NCI-H82 treated with DMSO at 0.1 percent for 48 hours (cell line): Measurements from ENCODE around the gene SNX7.

Experiments used
- DNase-seq: peaks from one replicate; lab custom pipeline; 2025; ENCODE audit not compliant: unreplicated experiment; lab: John Stamatoyannopoulos, UW

The SNX7 gene

GRCh38 chr1:98661544-98662355, at the start of gene SNX7:
Gene SNX7 (plus strand): TSS chr1:98661721. CDS start chr1:98661732, 11 bp downstream.
- DNase-seq, result no peak

GRCh38 chr1:98637316-98637715, 24.2 kb upstream of the SNX7 start:
- no peak for DNase-seq

- no peak for DNase-seq
Measured at GRCh38 chr1:98638185-98638584, 23.3 kb upstream of the SNX7 start.

- DNase-seq, result no peak
Measured at GRCh38 chr1:98644510-98644909, 17.0 kb upstream of the SNX7 start.

GRCh38 chr1:98651116-98651632, 10.3 kb upstream of the SNX7 start:
- DNase-seq, result no peak

GRCh38 chr1:98653123-98653522, 8.4 kb upstream of the SNX7 start:
- no peak for DNase-seq

- DNase-seq, result no peak
Measured at GRCh38 chr1:98659879-98660278, 1.6 kb upstream of the SNX7 start.

GRCh38 chr1:98660940-98661543, 479 bp upstream of the SNX7 start:
- no peak for DNase-seq

- DNase-seq, result no peak
Measured at GRCh38 chr1:98662356-98662670, 792 bp downstream of the SNX7 start.

GRCh38 chr1:98668733-98669132, 7.2 kb downstream of the SNX7 start:
- DNase-seq, result no peak

- no peak for DNase-seq
Measured at GRCh38 chr1:98669355-98670296, 8.1 kb downstream of the SNX7 start.

GRCh38 chr1:98672189-98672588, 10.7 kb downstream of the SNX7 start:
- no peak for DNase-seq

GRCh38 chr1:98674075-98674781, 12.7 kb downstream of the SNX7 start:
- no peak for DNase-seq

GRCh38 chr1:98675282-98675681, 13.8 kb downstream of the SNX7 start:
- DNase-seq, result no peak

- no peak for DNase-seq
Measured at GRCh38 chr1:98677288-98677687, 15.8 kb downstream of the SNX7 start.

GRCh38 chr1:98681812-98682211, 20.3 kb downstream of the SNX7 start:
- DNase-seq, result no peak

- DNase-seq, result no peak
Measured at GRCh38 chr1:98688110-98688739, 26.7 kb downstream of the SNX7 start.

GRCh38 chr1:98690576-98690975, 29.1 kb downstream of the SNX7 start:
- DNase-seq, result no peak

GRCh38 chr1:98692482-98692881, 31.0 kb downstream of the SNX7 start:
- no peak for DNase-seq

GRCh38 chr1:98693385-98693784, 31.9 kb downstream of the SNX7 start:
- DNase-seq, result no peak
